ENCODE data around the gene ATP6V0E1. TPM values are rescaled to one million over a fixed set of nuclear protein-coding genes. Genes with fewer than 3 reads are reported as not detected.

Gene ATP6V0E1
- total RNA-seq (ENCODE audit: unreplicated experiment), result 95.3 TPM
- long read RNA-seq, transcript ATP6V0E1-203 (4 exons, 1,433 nt), result major isoform, 80 of 84 reads
- long read RNA-seq, partial matches to known transcripts, result 1 of 84 reads
- long read RNA-seq, other reads (novel, unspliced or antisense), result 3 of 84 reads

DNA sequence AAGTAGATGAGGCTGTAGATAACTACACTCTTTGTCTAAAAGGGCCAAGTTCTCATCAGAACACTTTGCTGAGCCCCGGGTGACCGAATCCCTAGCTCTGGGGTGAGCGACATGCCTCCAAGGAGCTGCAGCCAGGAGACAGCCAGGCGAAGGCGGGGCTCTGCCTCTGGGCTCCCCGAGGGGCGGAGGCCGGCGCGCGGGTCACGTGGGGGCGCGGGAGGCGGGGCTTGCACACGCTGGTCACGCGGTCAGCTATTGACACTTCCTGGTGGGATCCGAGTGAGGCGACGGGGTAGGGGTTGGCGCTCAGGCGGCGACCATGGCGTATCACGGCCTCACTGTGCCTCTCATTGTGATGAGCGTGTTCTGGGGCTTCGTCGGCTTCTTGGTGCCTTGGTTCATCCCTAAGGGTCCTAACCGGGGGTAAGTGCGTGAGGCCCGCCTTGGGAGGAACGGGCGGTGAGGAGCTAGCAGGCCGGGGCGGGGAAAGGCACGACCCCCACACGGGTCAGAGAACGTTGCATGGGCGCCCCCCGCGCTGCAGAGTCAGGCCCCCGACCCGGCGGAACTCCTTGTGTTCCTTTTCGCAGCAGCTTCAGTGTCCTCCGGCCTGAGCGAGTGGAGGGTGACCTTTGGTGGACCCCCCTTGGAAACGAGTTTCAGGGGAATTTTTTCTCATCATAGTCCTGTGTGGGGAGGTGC, at the start of gene ATP6V0E1:
Gene ATP6V0E1 (plus strand): TSS at position 230 of the 702 bp plus-strand sequence. CDS start 90 bp downstream, at position 320.
- peaks cover 5% of the 10 kb centered on the region for H3K4me1 Mint-ChIP-seq (ENCODE audit: low read depth, unreplicated experiment)
- H3K36me3 Mint-ChIP-seq (ENCODE audit: unreplicated experiment), result no peaks in the 10 kb centered on the region
- peaks cover 4% of the 10 kb centered on the region for H3K27me3 Mint-ChIP-seq (ENCODE audit: unreplicated experiment)
- peak within 1 kb of the TSS; percentile 98 for H3K4me3 Mint-ChIP-seq (ENCODE audit: unreplicated experiment)
- DNase-seq, result peak; percentile 99
- TF ChIP-seq, protein P1, sequence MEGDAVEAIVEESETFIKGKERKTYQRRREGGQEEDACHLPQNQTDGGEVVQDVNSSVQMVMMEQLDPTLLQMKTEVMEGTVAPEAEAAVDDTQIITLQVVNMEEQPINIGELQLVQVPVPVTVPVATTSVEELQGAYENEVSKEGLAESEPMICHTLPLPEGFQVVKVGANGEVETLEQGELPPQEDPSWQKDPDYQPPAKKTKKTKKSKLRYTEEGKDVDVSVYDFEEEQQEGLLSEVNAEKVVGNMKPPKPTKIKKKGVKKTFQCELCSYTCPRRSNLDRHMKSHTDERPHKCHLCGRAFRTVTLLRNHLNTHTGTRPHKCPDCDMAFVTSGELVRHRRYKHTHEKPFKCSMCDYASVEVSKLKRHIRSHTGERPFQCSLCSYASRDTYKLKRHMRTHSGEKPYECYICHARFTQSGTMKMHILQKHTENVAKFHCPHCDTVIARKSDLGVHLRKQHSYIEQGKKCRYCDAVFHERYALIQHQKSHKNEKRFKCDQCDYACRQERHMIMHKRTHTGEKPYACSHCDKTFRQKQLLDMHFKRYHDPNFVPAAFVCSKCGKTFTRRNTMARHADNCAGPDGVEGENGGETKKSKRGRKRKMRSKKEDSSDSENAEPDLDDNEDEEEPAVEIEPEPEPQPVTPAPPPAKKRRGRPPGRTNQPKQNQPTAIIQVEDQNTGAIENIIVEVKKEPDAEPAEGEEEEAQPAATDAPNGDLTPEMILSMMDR (IDR thresholded peaks at IDR 0.05; ENCODE audit: partially characterized antibody, unreplicated experiment), result no peak
- no peaks in the 10 kb centered on the region for H3K9me3 Mint-ChIP-seq (ENCODE audit: unreplicated experiment)
- peak within 1 kb of the TSS; percentile 99 for H3K27ac Mint-ChIP-seq (ENCODE audit: unreplicated experiment)

DNA sequence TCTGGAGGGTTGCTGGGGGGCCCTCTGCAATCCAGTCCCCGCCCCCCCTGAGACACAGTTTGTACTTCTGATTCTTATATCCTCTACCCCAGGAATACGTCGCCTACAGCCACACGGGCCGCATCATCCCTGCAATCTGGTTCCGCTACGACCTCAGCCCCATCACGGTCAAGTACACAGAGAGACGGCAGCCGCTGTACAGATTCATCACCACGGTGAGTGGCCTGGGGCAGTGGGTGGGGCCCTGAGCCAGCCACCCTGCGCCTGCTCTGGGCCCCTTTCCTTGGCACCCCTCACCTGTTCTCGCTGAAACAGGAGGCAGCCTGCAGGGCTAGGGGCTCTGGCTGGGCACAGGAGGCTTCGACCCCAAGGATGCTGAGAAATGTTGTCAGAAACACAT, 48.5 kb upstream of the ATP6V0E1 start:
- Mint-ChIP-seq H3K9me3 (ENCODE audit: unreplicated experiment) (peaks cover 20% of the 10 kb centered on the region), H3K27me3 (ENCODE audit: unreplicated experiment) (peaks cover 14% of the 10 kb centered on the region), H3K27ac (ENCODE audit: unreplicated experiment) (peak overlapping the region; percentile 49), H3K36me3 (ENCODE audit: unreplicated experiment) (no peaks in the 10 kb centered on the region), H3K4me1 (ENCODE audit: low read depth, unreplicated experiment) (peaks cover 38% of the 10 kb centered on the region), H3K4me3 (ENCODE audit: unreplicated experiment) (no peak overlapping the region)
- peak; percentile 57 for DNase-seq
- TF ChIP-seq, protein P1 (IDR thresholded peaks at IDR 0.05; ENCODE audit: partially characterized antibody, unreplicated experiment), result no peak

DNA sequence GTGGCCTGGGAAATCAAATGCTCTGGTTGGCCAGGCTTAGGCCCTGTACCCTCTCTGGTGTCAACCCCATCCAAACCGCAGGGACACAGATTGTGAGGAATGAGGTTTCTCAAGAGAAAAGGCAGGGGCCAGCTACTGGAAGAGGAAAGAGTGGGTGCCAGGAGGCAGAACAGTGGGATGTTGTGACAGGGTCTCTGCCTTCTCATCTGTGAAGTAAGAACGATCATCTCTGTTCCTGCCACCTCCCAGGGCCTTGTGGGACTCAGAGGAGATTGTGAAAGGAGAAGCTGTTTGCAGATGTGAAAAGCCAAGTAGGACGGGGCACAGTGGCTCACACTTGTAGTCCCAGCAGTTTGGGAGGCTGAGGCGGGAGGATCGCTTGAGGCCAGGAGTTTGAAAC, 47.2 kb upstream of the ATP6V0E1 start:
- Mint-ChIP-seq H3K27ac (ENCODE audit: unreplicated experiment) (peak overlapping the region; percentile 56), H3K36me3 (ENCODE audit: unreplicated experiment) (no peaks in the 10 kb centered on the region), H3K4me3 (ENCODE audit: unreplicated experiment) (no peak overlapping the region)

DNA sequence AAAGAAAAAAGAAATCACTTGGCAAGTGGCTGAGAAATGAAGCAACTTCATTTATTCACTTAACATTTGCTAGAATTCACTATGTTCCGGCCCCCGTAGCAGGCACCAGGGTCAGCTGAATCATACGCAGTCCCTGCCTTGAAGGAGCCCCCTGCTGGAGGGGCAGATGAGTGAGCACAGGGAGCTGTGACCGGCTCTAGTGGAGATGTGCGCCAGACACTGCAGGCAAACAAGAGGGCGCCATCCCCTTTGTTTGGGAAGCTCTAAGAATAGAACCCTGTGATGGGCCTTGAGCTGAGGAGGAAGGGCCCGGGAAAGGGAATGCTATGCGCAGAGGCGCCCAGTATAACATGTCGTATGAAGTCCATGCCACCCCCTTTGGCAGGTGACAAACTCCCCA, 44.5 kb upstream of the ATP6V0E1 start:
- peak; percentile 73 for DNase-seq
- peak overlapping the region; percentile 100 for H3K27ac Mint-ChIP-seq (ENCODE audit: unreplicated experiment)
- H3K4me1 Mint-ChIP-seq (ENCODE audit: low read depth, unreplicated experiment), result peaks cover 39% of the 10 kb centered on the region
- H3K4me3 Mint-ChIP-seq (ENCODE audit: unreplicated experiment), result no peak overlapping the region
- peaks cover 22% of the 10 kb centered on the region for H3K9me3 Mint-ChIP-seq (ENCODE audit: unreplicated experiment)
- H3K36me3 Mint-ChIP-seq (ENCODE audit: unreplicated experiment), result no peaks in the 10 kb centered on the region
- peaks cover 23% of the 10 kb centered on the region for H3K27me3 Mint-ChIP-seq (ENCODE audit: unreplicated experiment)
- TF ChIP-seq, protein P1 (IDR thresholded peaks at IDR 0.05; ENCODE audit: partially characterized antibody, unreplicated experiment), result peak; percentile 60

More for the DNA sequence above, 47.2 kb upstream of the ATP6V0E1 start:
- Mint-ChIP-seq H3K27me3 (ENCODE audit: unreplicated experiment) (peaks cover 18% of the 10 kb centered on the region), H3K9me3 (ENCODE audit: unreplicated experiment) (peaks cover 22% of the 10 kb centered on the region), H3K4me1 (ENCODE audit: low read depth, unreplicated experiment) (peaks cover 45% of the 10 kb centered on the region)
- no peak for DNase-seq
- TF ChIP-seq, protein P1 (IDR thresholded peaks at IDR 0.05; ENCODE audit: partially characterized antibody, unreplicated experiment), result no peak
